SK-MEL-5 (cell line): ENCODE results near the gene USP20. TPM values are rescaled to one million over a fixed set of nuclear protein-coding genes. Genes with fewer than 3 reads are reported as not detected.

Experiments
- DNase-seq: peaks from one replicate; pipeline ENCODE4 v3.0.0-alpha.2; 2016; ENCODE audit warnings: low read depth, low spot score
- in situ Hi-C: cut with HindIII; loops from 2 replicates; pipeline ENCODE4 v1.10.0; 2016; ENCODE audit warnings: low sequenced_read_pairs, high pct_unique_total_duplicates, low pct_unique_long_range_greater_than_20kb
- total RNA-seq: library from RNA; depleted of rRNA; stranded (reverse); fragments of >200 nt; shearing (Covaris generic); gene quantifications from 2 replicates; pipeline ENCODE4 v1.2.3, GENCODE V29; 2014

Gene USP20
- total RNA-seq, 1 experiment from 2014 or later = 3.7 TPM

GRCh38 chr9:129848712-129849441 lies 13.6 kb downstream of the USP20 start:
- in situ Hi-C loops = no loop called here
- DNase-seq = no peak

- no peak for DNase-seq
- in situ Hi-C loops = no loop called here
Measured at GRCh38 chr9:129849901-129850300, 14.6 kb downstream of the USP20 start.

- in situ Hi-C loops = no loop called here
- no peak for DNase-seq
Measured at GRCh38 chr9:129850821-129851550, 15.7 kb downstream of the USP20 start.

GRCh38 chr9:129851821-129852220 lies 16.6 kb downstream of the USP20 start:
- in situ Hi-C loops = no loop called here
- DNase-seq = no peak

- DNase-seq = no peak
- in situ Hi-C loops = no loop called here
Measured at GRCh38 chr9:129852579-129852978, 17.3 kb downstream of the USP20 start.

- no peak for DNase-seq
- in situ Hi-C loops = no loop called here
Measured at GRCh38 chr9:129853614-129854013, 18.4 kb downstream of the USP20 start.

- in situ Hi-C loops = no loop called here
- DNase-seq = no peak
Measured at GRCh38 chr9:129854588-129855110, 19.4 kb downstream of the USP20 start.

GRCh38 chr9:129857207-129857606 lies 21.9 kb downstream of the USP20 start:
- DNase-seq = no peak

GRCh38 chr9:129858167-129858962 lies 23.1 kb downstream of the USP20 start:
- no peak for DNase-seq
- in situ Hi-C loops = no loop called here

More at GRCh38 chr9:129857207-129857606, 21.9 kb downstream of the USP20 start:
- in situ Hi-C loops = no loop called here

GRCh38 chr9:129860653-129861446 lies 25.6 kb downstream of the USP20 start:
- no peak for DNase-seq
- in situ Hi-C loops = no loop called here

- in situ Hi-C loops = no loop called here
- no peak for DNase-seq
Measured at GRCh38 chr9:129861447-129861827, 26.2 kb downstream of the USP20 start.

- DNase-seq = peak; percentile 54
- in situ Hi-C loops = no loop called here
Measured at GRCh38 chr9:129863059-129863690, 27.9 kb downstream of the USP20 start.

GRCh38 chr9:129864991-129865647 lies 29.9 kb downstream of the USP20 start:
- in situ Hi-C loops = no loop called here
- DNase-seq = no peak

GRCh38 chr9:129865668-129866320 lies 30.5 kb downstream of the USP20 start:
- in situ Hi-C loops = no loop called here
- DNase-seq = no peak

- in situ Hi-C loops = no loop called here
- DNase-seq = peak; percentile 94
Measured at GRCh38 chr9:129866394-129867135, 31.3 kb downstream of the USP20 start.
